Left ventricle myocardium inferior (tissue), 1 donor: ENCODE results near the gene ATRX. TPM values are rescaled to one million over a fixed set of nuclear protein-coding genes. Genes with fewer than 3 reads are reported as not detected.

Experiments
- DNase-seq: peaks from one replicate; pipeline ENCODE4 v3.0.0-alpha.2; 2020
- H3K27ac ChIP-seq: fragments of 200-600 bp; replicated peaks from 2 replicates; pipeline ENCODE4 v1.8.0; 2021
- H3K27me3 ChIP-seq: fragments of 200-600 bp; 2 replicates; pipeline ENCODE4 v1.8.0; 2021; ENCODE audit warnings: low read depth
- H3K36me3 ChIP-seq: fragments of 200-600 bp; 2 replicates; pipeline ENCODE4 v1.8.0; 2021
- H3K4me1 ChIP-seq: fragments of 200-600 bp; 2 replicates; pipeline ENCODE4 v1.8.0; 2021
- H3K4me3 ChIP-seq: fragments of 200-600 bp; 2 replicates; pipeline ENCODE4 v1.8.0; 2021; ENCODE audit warnings: mild to moderate bottlenecking, moderate library complexity
- H3K9me3 ChIP-seq: fragments of 200-600 bp; replicated peaks from 2 replicates; pipeline ENCODE4 v1.8.0; 2021
- CTCF ChIP-seq: fragments of 200-600 bp; IDR thresholded peaks from 2 replicates; pipeline ENCODE4 v1.8.0; 2021; ENCODE audit warnings: antibody characterized with exemption, mild to moderate bottlenecking, borderline replicate concordance
- intact Hi-C: fragments of 100-400 bp; cut with micrococcal nuclease; formaldehyde crosslinking; loops from one replicate; pipeline ENCODE4 v1.11.0; 2022
- total RNA-seq: library from RNA; stranded (reverse); fragmentation: NEBNext Ultra II Directional; extraction: Animal tissue kit (Norgen Biotek cat#: 25700); gene quantifications from one replicate; pipeline ENCODE4 v1.2.1, GENCODE V29; 2021
- donor health status: DM: no; HTN: yes; CAD: no; lungs with severe emphysema.

Gene ATRX
- total RNA-seq, 1 donor from 2014 or later: 82.2 TPM

- H3K36me3 ChIP-seq: no peaks in the 10 kb centered on the region
- no peak for DNase-seq
- H3K27me3 ChIP-seq: no peaks in the 10 kb centered on the region
- no peaks in the 10 kb centered on the region for H3K4me1 ChIP-seq
- no peak for TF ChIP-seq CTCF
- no peak overlapping the region for H3K27ac ChIP-seq
- H3K9me3 ChIP-seq: peaks cover 10% of the 10 kb centered on the region
- no peak overlapping the region for H3K4me3 ChIP-seq
- intact Hi-C loops: no loop called here
These were observed 62.3 kb downstream of the ATRX start for GRCh38 chrX:77723681-77724080.

DNA sequence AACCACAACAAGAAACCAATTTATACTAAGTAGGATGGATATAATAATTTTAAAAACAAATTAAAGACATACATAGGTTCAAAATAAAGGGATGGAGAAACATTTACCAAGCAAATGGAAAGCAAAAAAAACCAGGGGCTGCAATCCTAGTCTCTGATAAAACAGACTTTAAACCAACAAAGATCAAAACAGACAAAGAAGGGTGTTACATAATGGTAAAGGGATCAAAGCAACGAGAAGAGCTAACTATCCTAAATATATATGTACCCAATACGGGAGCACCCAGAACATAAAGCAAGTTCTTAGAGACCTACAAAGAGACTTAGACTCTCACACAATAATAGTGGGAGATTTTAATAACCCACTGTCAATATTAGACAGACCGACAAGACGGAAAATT lies 66.6 kb downstream of the ATRX start:
- Histone ChIP-seq H3K36me3 (peaks cover 14% of the 10 kb centered on the region), H3K4me3 (no peak overlapping the region), H3K9me3 (peaks cover 10% of the 10 kb centered on the region), H3K27ac (no peak overlapping the region), H3K4me1 (no peaks in the 10 kb centered on the region), H3K27me3 (no peaks in the 10 kb centered on the region)
- intact Hi-C loops: no loop called here
- no peak for TF ChIP-seq CTCF
- DNase-seq: no peak

- intact Hi-C loops: no loop called here
- Histone ChIP-seq H3K36me3 (no peaks in the 10 kb centered on the region), H3K9me3 (no peaks in the 10 kb centered on the region), H3K4me3 (no peak overlapping the region), H3K4me1 (peaks cover 9% of the 10 kb centered on the region), H3K27me3 (no peaks in the 10 kb centered on the region), H3K27ac (no peak overlapping the region)
- TF ChIP-seq CTCF: no peak
- no peak for DNase-seq
These were observed 81.1 kb downstream of the ATRX start for GRCh38 chrX:77704881-77705280.

GRCh38 chrX:77698242-77698641 lies 87.8 kb downstream of the ATRX start:
- H3K4me3 ChIP-seq: no peak overlapping the region
- TF ChIP-seq CTCF: no peak
- intact Hi-C loops: no loop called here

GRCh38 chrX:77694491-77694890 lies 91.5 kb downstream of the ATRX start:
- Histone ChIP-seq H3K9me3 (no peaks in the 10 kb centered on the region), H3K36me3 (peaks cover 10% of the 10 kb centered on the region), H3K4me1 (no peaks in the 10 kb centered on the region), H3K27me3 (no peaks in the 10 kb centered on the region), H3K27ac (no peak overlapping the region), H3K4me3 (no peak overlapping the region)
- DNase-seq: no peak
- no peak for TF ChIP-seq CTCF
- intact Hi-C loops: no loop called here

More at GRCh38 chrX:77698242-77698641, 87.8 kb downstream of the ATRX start:
- DNase-seq: no peak
- Histone ChIP-seq H3K27me3 (no peaks in the 10 kb centered on the region), H3K36me3 (peaks cover 10% of the 10 kb centered on the region), H3K9me3 (no peaks in the 10 kb centered on the region), H3K4me1 (no peaks in the 10 kb centered on the region), H3K27ac (no peak overlapping the region)

- no peak for TF ChIP-seq CTCF
- no peaks in the 10 kb centered on the region for H3K9me3 ChIP-seq
- H3K36me3 ChIP-seq: peaks cover 12% of the 10 kb centered on the region
- no peaks in the 10 kb centered on the region for H3K4me1 ChIP-seq
- no peak for DNase-seq
- H3K4me3 ChIP-seq: no peak overlapping the region
- no peak overlapping the region for H3K27ac ChIP-seq
- no peaks in the 10 kb centered on the region for H3K27me3 ChIP-seq
- intact Hi-C loops: no loop called here
These were observed 92.4 kb downstream of the ATRX start for GRCh38 chrX:77693594-77693993.
